ENCODE results near the gene HNRNPLL.

Gene HNRNPLL

GRCh38 chr2:38557217-38557616, 45.5 kb downstream of the HNRNPLL start:
- H3K27ac ChIP-seq: no peak overlapping the region
- H3K9ac ChIP-seq (ENCODE audit: insufficient read length): no peak overlapping the region
- no peaks in the 10 kb centered on the region for H3K9me3 ChIP-seq (ENCODE audit: low read depth, low read length)
- H3K4me3 ChIP-seq: no peak overlapping the region
- TF ChIP-seq FOXP2 (optimal IDR thresholded peaks at IDR 0.05; ENCODE audit: control extremely low read depth, extremely low read length, insufficient read depth): no peak
- TF ChIP-seq POLR2AphosphoS5 (IDR thresholded peaks at IDR 0.05; ENCODE audit: borderline replicate concordance, low read depth, low read length): no peak
- TF ChIP-seq EZH2 (IDR thresholded peaks at IDR 0.05): no peak
- peaks cover 21% of the 10 kb centered on the region for H3K36me3 ChIP-seq (ENCODE audit: insufficient read depth, low read length)
- no peak for DNase-seq (ENCODE audit: low read depth, low spot score)

- DNase-seq (ENCODE audit: low read depth, low spot score): no peak
- H3K4me3 ChIP-seq: no peak overlapping the region
- H3K9ac ChIP-seq (ENCODE audit: insufficient read length): no peak overlapping the region
- H3K27ac ChIP-seq: no peak overlapping the region
- H3K9me3 ChIP-seq (ENCODE audit: low read depth, low read length): no peaks in the 10 kb centered on the region
- H3K36me3 ChIP-seq (ENCODE audit: insufficient read depth, low read length): peaks cover 17% of the 10 kb centered on the region
- TF ChIP-seq POLR2AphosphoS5 (IDR thresholded peaks at IDR 0.05; ENCODE audit: borderline replicate concordance, low read depth, low read length) (no peak), FOXP2 (optimal IDR thresholded peaks at IDR 0.05; ENCODE audit: control extremely low read depth, extremely low read length, insufficient read depth) (no peak), EZH2 (IDR thresholded peaks at IDR 0.05) (no peak)
These were observed 46.5 kb downstream of the HNRNPLL start for GRCh38 chr2:38556006-38556801.

- TF ChIP-seq POLR2AphosphoS5 (IDR thresholded peaks at IDR 0.05; ENCODE audit: borderline replicate concordance, low read depth, low read length): no peak
- TF ChIP-seq EZH2 (IDR thresholded peaks at IDR 0.05): no peak
- TF ChIP-seq FOXP2 (optimal IDR thresholded peaks at IDR 0.05; ENCODE audit: control extremely low read depth, extremely low read length, insufficient read depth): no peak
- Histone ChIP-seq H3K9me3 (ENCODE audit: low read depth, low read length) (no peaks in the 10 kb centered on the region), H3K27ac (no peak overlapping the region), H3K4me3 (no peak overlapping the region), H3K9ac (ENCODE audit: insufficient read length) (no peak overlapping the region), H3K36me3 (ENCODE audit: insufficient read depth, low read length) (peaks cover 8% of the 10 kb centered on the region)
- no peak for DNase-seq (ENCODE audit: low read depth, low spot score)
These were observed 47.6 kb downstream of the HNRNPLL start for GRCh38 chr2:38554973-38555595.

- Histone ChIP-seq H3K9me3 (ENCODE audit: low read depth, low read length) (no peaks in the 10 kb centered on the region), H3K27ac (no peak overlapping the region), H3K4me3 (no peak overlapping the region), H3K9ac (ENCODE audit: insufficient read length) (no peak overlapping the region), H3K36me3 (ENCODE audit: insufficient read depth, low read length) (peaks cover 6% of the 10 kb centered on the region)
- DNase-seq (ENCODE audit: low read depth, low spot score): no peak
- TF ChIP-seq FOXP2 (optimal IDR thresholded peaks at IDR 0.05; ENCODE audit: control extremely low read depth, extremely low read length, insufficient read depth): no peak
- no peak for TF ChIP-seq EZH2 (IDR thresholded peaks at IDR 0.05)
- no peak for TF ChIP-seq POLR2AphosphoS5 (IDR thresholded peaks at IDR 0.05; ENCODE audit: borderline replicate concordance, low read depth, low read length)
These were observed 49.2 kb downstream of the HNRNPLL start for GRCh38 chr2:38553554-38553953.

- H3K27ac ChIP-seq: no peak overlapping the region
- no peak for DNase-seq (ENCODE audit: low read depth, low spot score)
- H3K4me3 ChIP-seq: no peak overlapping the region
- H3K9ac ChIP-seq (ENCODE audit: insufficient read length): no peak overlapping the region
- peaks cover 6% of the 10 kb centered on the region for H3K36me3 ChIP-seq (ENCODE audit: insufficient read depth, low read length)
- no peaks in the 10 kb centered on the region for H3K9me3 ChIP-seq (ENCODE audit: low read depth, low read length)
- TF ChIP-seq EZH2 (IDR thresholded peaks at IDR 0.05) (no peak), FOXP2 (optimal IDR thresholded peaks at IDR 0.05; ENCODE audit: control extremely low read depth, extremely low read length, insufficient read depth) (no peak), POLR2AphosphoS5 (IDR thresholded peaks at IDR 0.05; ENCODE audit: borderline replicate concordance, low read depth, low read length) (no peak)
These were observed 50.5 kb downstream of the HNRNPLL start for GRCh38 chr2:38552259-38552658.

GRCh38 chr2:38551746-38552145, 51.0 kb downstream of the HNRNPLL start:
- DNase-seq (ENCODE audit: low read depth, low spot score): no peak
- Histone ChIP-seq H3K27ac (no peak overlapping the region), H3K36me3 (ENCODE audit: insufficient read depth, low read length) (peaks cover 6% of the 10 kb centered on the region), H3K9ac (ENCODE audit: insufficient read length) (no peak overlapping the region), H3K4me3 (no peak overlapping the region), H3K9me3 (ENCODE audit: low read depth, low read length) (no peaks in the 10 kb centered on the region)
- no peak for TF ChIP-seq POLR2AphosphoS5 (IDR thresholded peaks at IDR 0.05; ENCODE audit: borderline replicate concordance, low read depth, low read length)
- TF ChIP-seq EZH2 (IDR thresholded peaks at IDR 0.05): no peak
- TF ChIP-seq FOXP2 (optimal IDR thresholded peaks at IDR 0.05; ENCODE audit: control extremely low read depth, extremely low read length, insufficient read depth): no peak

- no peaks in the 10 kb centered on the region for H3K9me3 ChIP-seq (ENCODE audit: low read depth, low read length)
- no peak overlapping the region for H3K9ac ChIP-seq (ENCODE audit: insufficient read length)
- peaks cover 6% of the 10 kb centered on the region for H3K36me3 ChIP-seq (ENCODE audit: insufficient read depth, low read length)
- H3K4me3 ChIP-seq: no peak overlapping the region
- DNase-seq (ENCODE audit: low read depth, low spot score): no peak
- H3K27ac ChIP-seq: no peak overlapping the region
- TF ChIP-seq POLR2AphosphoS5 (IDR thresholded peaks at IDR 0.05; ENCODE audit: borderline replicate concordance, low read depth, low read length): no peak
- TF ChIP-seq EZH2 (IDR thresholded peaks at IDR 0.05): no peak
- no peak for TF ChIP-seq FOXP2 (optimal IDR thresholded peaks at IDR 0.05; ENCODE audit: control extremely low read depth, extremely low read length, insufficient read depth)
These were observed 51.6 kb downstream of the HNRNPLL start for GRCh38 chr2:38551171-38551570.

- Histone ChIP-seq H3K9me3 (ENCODE audit: low read depth, low read length) (no peaks in the 10 kb centered on the region), H3K9ac (ENCODE audit: insufficient read length) (no peak overlapping the region), H3K4me3 (no peak overlapping the region), H3K36me3 (ENCODE audit: insufficient read depth, low read length) (peaks cover 6% of the 10 kb centered on the region), H3K27ac (no peak overlapping the region)
- no peak for DNase-seq (ENCODE audit: low read depth, low spot score)
- TF ChIP-seq POLR2AphosphoS5 (IDR thresholded peaks at IDR 0.05; ENCODE audit: borderline replicate concordance, low read depth, low read length) (no peak), EZH2 (IDR thresholded peaks at IDR 0.05) (no peak), FOXP2 (optimal IDR thresholded peaks at IDR 0.05; ENCODE audit: control extremely low read depth, extremely low read length, insufficient read depth) (no peak)
These were observed 52.9 kb downstream of the HNRNPLL start for GRCh38 chr2:38549851-38550250.

Measured in SK-N-MC (cell line).